ENCODE results near the gene PLPP2. TPM values are rescaled to one million over a fixed set of nuclear protein-coding genes. Genes with fewer than 3 reads are reported as not detected.
"Not testable (repeated sequence)": the region's sequence is repeated elsewhere in the genome, so short reads cannot be mapped to it uniquely, and the experiment has no call there.

The PLPP2 gene
- total RNA-seq, 1 donor from 2014 or later = 0.25 TPM

DNA sequence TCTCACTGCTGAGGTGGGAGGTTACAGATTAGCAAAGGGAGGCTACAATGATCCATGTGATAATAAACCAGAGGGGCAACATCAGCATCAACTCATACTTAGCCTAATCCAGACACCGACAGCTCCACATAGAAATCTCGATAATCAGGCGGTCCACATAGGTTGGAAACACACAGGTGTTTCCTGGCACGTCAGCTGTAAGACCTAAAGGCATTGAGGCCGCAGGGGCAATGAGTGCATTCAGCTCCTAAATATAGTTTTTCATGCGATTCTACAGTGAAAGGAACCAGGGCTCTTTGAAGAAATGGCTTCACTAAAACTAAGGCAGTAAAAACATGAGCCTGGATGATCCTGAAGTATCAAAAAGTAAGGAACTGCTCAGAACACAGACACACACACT lies 19.3 kb downstream of the PLPP2 start:
- intact Hi-C loops (cut with micrococcal nuclease) = no loop called here

DNA sequence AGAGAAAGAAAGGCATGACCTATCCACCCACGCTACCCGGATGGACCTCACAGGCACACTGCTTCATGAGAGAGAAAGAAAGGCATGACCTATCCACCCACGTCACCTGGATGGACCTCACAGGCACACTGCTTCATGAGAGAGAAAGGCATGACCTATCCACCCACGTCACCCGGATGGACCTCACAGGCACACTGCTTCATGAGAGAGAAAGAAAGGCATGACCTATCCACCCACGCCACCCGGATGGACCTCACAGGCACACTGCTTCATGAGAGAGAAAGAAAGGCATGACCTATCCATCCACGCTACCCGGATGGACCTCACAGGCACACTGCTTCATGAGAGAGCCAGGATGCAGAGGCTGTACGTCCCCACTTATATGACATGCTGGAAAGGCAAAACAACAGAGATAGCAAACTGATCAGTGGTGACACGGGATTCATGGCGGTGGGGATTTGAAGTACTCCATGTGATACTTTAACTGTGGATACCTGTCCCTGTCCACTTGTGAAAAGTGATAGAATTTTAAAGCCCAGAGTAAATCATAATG lies 20.4 kb downstream of the PLPP2 start:
- intact Hi-C loops (cut with micrococcal nuclease) = not testable (repeated sequence)

DNA sequence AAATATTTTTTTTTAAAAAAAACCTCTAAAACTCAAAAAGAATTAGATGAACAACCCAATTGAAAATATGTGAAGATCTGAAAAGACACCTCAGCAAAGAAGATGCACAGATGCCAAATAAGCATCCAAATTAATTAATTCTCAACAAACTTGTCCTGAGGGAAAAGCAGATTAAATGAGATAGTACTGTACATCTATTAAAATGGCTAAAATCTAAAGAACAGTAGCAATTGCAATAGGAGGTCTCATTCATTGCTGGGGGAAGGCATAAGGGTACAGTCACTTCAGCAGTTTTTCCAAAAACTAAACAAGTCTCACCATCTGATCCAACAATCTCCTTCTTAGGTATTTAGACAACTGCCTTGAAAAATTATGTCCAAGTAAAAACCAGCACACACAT lies 22.0 kb downstream of the PLPP2 start:
- intact Hi-C loops (cut with micrococcal nuclease) = no loop called here

DNA sequence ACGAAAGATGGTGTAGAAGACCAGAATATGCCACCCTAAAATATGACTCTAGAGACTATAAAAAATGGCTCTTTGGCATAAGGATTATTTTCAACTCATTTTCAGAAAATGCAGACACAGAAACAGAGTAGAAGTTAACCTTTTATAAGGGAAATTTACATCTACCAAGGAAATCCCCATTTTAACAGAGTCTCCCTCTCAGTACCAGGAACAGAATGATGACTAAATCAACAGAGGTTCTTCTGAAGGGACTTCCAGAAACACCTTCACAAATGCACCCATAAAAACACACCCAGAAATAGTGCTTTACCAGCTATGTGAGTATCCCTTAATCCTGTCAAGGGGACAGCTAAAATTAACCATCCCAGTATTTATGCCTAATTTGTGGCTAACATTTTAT lies 29.1 kb downstream of the PLPP2 start:
- intact Hi-C loops (cut with micrococcal nuclease) = no loop called here

DNA sequence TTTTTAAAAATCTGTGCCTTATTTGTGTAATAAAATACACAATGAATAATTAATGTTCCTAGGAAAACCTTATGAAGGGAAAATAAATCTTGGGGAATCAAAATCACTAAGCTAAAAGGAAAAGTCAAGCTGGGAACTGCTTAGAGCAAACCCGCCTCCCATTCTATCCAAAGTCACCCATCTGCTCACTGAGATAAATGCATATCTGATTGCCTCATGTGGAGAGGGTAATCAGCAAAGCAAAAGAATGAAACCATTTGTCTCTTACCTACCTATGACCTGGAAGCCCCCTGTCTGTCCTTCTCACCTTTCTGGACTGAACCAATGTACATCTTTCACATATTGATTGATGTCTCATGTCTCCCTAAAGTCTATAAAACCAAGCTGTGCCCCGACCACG lies 34.4 kb downstream of the PLPP2 start:
- intact Hi-C loops (cut with micrococcal nuclease) = not testable (repeated sequence)

DNA sequence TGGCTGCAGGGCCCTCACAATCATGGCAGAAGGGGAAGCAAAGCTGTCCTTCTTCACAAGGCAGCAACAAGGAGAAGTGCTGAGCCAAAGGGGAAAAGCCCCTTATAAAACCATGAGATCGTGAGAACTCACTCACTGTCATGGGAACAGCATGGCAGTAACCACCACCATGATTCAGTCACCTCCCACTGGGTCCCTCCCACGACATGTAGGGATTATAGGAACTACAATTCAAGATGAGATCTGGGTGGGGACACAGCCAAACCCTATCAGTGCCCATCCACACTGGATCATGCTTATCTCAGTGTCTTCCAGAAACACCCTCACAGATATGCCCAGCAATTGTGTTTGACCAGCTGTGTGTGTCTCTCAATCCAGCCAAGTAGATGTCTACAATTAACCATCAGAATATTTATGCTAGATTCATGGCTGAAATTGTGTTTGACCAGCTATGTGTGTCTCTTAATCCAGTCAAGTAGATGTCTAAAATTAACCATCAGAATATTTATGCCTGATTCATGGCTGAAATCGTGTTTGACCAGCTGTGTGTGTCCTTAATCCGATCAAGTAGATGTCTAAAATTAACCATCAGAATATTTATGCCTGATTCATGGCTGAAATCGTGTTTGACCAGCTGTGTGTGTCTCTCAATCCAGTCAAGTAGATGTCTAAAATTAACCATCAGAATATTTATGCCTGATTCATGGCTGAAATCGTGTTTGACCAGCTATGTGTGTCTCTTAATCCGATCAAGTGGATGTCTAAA lies 38.6 kb downstream of the PLPP2 start:
- intact Hi-C loops (cut with micrococcal nuclease) = not testable (repeated sequence)

DNA sequence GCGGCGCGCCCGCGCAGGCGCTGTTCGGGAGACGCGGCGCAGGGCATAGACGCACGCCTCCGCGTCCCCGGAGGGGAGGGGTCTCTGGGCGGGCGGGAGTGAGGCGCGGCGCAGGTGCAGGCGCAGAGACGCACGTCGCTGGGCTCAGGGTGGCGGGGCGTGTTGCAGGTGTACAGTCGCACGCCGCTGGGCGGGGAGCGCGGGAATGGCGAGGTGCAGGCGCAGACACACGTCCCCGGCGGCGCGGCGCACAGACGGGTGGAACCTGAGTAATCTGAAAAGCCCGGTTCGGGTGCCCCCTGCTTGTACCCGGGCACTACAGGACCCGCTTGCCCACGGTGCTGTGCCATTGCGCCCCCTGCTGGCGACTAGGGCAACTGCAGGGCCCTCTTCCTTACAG lies 44.7 kb downstream of the PLPP2 start:
- intact Hi-C loops (cut with micrococcal nuclease) = no loop called here

DNA sequence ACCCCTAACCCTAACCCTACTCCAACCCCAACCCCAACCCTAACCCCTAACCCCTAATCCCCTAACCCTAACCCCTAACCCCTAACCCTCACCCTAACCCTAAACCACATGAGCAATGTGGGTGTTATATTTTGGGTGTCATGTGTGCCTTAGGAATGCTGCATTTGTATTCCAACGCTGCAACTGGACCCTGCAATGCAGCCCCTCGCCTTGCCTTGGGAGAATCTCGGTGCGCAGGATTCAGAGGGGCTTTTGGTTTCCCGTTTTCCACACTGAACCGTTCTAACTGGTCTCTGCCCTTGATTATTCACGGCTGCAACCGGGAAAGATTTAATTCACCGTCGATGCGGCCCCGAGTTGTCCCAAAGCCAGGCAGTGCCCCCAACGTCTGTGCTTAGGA lies 45.3 kb downstream of the PLPP2 start:
- intact Hi-C loops (cut with micrococcal nuclease) = not testable (repeated sequence)

DNA sequence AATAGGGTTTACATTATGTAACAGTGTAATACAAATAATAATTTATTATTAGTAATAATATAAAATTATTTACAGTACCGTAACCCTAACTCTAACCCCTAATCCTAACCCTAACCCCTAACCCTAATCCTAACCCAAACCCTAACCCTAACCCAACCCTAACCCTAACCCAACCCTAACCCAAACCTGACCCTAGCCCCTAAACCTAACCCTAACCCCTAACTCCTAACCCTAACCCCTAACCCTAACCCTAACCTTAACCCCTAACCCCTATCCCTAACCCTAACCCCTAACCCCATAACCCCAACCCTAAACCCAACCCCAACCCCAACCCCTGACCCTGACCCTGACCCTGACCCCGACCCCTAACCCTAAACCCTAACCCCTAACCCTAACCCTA lies 45.7 kb downstream of the PLPP2 start:
- intact Hi-C loops (cut with micrococcal nuclease) = no loop called here

Other genes with a start within 250 kb of the PLPP2 start
- not detected in 2 replicates for gene OR4F17, start 184.3 kb downstream of the PLPP2 start, total RNA-seq
- 25.4 and 28.3 TPM in 2 replicates for gene MIER2, start 53.4 kb upstream of the PLPP2 start, total RNA-seq
- 0.12 TPM in 1 of 2 replicates, not detected in the other for gene C2CD4C, start 117.7 kb upstream of the PLPP2 start, total RNA-seq
- not detected in 2 replicates for gene SHC2, start 169.6 kb upstream of the PLPP2 start, total RNA-seq
- gene MADCAM1, start 205.1 kb upstream of the PLPP2 start, total RNA-seq = 0.22 and 0.51 TPM in 2 replicates
- 22.0 and 23.6 TPM in 2 replicates for gene TPGS1, start 216.1 kb upstream of the PLPP2 start, total RNA-seq
- 47.9 and 49.5 TPM in 2 replicates for gene CDC34, start 240.4 kb upstream of the PLPP2 start, total RNA-seq

Measured in T-helper 1 cell treated with Interleukin-12 subunit alpha and Interleukin-12 subunit beta and Interleukin-4 antibody, amounts not matched to agents 30 ng/mL and 1 ng/mL, for 36 hours (primary cell).